Stimulated activated CD8-positive, alpha-beta memory T cell treated with anti-CD3 and anti-CD28 coated beads, Interleukin-15, amount 100 ng/mL, for 24 hours (primary cell): ENCODE data around the gene CYTH3.
"Not testable (repeated sequence)": the region's sequence is repeated elsewhere in the genome, so short reads cannot be mapped to it uniquely, and the experiment has no call there.

Source experiments
- DNase-seq: peaks from one replicate; pipeline ENCODE4 v3.0.0-alpha.2; 2020; ENCODE audit warnings: low read depth

The CYTH3 gene

DNA sequence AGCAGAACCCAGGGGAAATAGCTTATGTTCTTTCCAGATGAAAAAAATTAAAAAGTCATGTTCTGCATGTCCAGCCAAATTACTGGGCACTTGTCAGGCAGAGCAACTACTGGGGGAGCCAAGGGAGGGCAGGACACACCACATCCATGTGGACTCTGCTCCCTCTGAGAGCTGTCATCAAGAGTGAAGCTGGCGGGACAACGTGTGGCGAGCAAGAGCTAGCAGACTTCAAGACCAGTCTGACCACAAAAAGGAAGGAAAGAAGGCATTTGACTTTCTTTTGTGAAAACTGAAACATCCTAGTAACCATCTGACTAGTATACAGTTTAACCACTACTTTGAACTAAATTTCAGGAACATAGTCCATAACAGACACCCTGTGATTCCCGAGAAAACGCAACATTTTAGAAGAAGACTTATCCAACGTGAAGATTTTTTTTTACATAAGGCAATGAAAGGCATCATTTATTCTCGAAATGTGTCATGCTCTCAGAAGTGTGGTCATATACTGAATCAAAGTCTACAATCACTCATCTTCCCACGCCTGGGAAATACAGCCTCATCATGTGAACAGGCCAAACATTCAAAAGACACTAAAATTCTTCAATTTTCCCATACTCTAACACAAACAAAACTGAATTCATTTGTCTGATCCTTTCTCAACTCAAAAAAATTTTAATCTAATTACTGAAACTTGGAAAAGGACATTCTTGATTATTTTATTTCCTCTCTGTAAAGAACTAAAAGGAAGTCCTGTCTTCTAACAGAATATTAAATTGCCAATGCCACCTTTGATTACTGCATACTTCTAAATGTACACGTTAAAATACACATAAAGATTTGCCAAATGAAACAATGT is 15.5 kb downstream of the CYTH3 start:
- no peak for DNase-seq

DNA sequence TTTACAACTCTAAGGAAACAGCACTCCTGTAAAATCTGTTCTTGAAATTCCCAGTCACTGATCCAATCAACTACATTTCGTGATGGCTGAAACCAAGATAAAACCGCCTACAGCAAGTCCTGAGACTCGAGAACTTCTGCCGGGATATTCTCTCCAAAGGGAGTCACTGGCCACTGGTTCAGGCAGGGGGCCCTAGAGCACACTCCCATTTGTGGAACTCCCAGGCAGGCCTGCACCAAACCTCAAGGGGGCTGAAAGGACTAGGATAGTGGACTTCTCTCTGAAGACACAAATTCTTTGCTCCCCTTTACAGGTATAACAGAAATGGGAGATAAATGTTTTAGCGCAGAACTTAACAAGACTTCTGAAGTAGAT is 16.3 kb downstream of the CYTH3 start:
- no peak for DNase-seq

DNA sequence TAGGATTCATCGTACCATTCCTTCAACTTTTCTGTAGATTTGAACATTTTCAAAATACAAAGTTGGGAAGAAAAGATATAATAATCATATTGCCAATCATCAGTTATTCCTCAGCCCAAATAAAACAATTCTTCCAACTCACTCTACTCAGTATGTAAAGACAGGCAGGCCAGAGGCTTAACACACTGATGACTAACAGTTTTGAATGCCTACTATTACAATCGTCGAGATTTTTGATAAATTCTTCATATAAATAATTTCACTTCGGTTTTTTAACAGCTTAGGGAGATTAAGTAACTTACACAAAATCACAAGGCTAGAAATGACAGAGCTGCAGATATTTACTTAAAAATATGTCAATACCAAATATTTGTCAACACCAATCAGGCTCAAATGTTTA is 17.6 kb downstream of the CYTH3 start:
- DNase-seq, result no peak

DNA sequence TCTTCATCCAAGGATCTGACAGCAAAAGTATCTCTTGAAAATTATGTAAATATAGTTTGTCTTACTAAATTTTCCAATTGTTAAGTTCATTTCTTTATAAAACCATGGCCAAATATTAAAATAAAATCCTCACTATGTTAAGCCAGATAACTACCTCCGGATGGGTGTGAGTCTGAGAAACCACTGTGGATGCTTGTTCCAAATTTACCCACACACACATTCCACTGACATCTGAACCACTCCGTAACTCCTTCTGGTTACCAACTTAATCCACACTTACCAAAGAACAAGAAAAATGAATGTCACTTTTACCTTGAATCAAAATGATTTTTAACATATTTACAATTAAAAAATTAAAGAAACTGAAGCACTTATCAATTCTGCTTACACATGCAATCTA is 19.7 kb downstream of the CYTH3 start:
- DNase-seq, result no peak

DNA sequence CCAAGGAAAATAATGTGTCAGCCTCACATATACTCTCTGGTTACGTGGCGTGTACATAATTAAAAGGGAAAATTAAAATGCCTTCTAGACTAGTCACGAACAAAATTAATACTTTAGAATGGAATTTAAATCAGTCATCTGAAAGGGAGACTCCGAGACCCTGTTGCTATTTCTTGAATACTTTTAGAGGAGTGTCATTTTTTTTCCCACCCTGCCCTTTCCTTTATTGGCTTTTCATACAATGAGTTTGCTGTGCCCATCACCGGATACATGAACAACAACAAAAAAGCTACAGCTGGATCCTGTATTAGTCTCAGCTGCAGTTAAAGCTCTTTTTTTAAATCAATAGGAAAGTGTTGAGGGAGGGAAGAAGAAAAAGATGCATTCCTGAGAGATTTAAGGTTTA is 20.1 kb downstream of the CYTH3 start:
- DNase-seq, result no peak

DNA sequence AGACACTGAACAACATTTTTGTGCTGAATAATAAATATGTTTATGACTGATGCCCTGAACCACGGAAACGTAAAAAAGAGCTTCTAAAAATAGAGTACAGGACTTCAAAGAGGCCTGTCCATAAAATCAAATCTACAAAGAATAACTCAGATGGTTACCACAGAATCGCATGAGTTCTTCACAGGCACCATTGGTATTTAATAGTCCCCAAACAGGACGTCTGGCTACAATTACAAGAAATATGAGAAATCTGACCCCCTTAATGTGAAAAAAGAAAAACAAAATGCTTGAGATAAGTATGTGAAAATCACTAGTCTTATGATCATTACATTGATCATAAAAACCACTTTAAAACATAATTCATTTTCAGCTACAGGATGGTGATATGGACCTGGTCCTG is 20.8 kb downstream of the CYTH3 start:
- no peak for DNase-seq

DNA sequence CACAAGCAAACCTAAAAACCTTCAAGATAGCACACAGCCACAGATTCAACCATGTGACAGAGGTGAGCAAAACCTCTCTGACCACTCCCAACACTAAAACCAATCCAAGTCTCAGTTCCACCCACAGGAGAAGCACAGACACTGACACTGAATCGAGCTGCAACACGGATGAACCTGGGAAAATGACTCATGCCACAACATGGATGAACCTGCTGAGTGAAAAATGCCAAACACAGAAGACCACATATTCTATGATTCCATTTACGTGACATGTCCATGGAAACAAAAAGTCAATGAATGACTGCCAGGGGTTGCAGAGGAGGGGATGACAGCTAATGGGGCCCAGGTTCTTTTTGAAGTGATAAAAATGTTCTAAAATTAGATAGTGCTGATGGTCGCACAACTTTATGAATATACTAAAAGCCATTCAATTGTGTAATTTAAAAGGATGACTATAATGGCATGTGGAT is 22.0 kb downstream of the CYTH3 start:
- DNase-seq, result no peak

DNA sequence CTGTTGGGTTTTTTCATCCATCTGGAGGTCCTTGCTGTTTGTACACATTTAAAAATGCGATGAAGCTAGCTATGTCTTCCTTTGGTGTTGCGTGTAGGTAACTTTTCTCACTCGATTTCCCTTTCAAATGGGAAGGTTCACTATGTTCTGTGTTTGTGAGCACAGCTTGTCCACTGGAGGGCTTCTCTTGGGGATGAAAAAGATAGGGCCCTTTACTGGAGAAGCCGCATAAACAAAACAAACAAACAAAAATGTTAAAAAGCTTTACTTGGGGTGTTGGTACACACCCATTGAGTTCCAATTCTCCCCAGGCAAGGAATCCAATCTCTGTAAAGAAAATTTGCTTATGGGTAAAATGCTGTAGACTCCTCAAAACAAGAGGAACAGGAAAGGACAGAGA is 23.4 kb downstream of the CYTH3 start:
- DNase-seq, result no peak

DNA sequence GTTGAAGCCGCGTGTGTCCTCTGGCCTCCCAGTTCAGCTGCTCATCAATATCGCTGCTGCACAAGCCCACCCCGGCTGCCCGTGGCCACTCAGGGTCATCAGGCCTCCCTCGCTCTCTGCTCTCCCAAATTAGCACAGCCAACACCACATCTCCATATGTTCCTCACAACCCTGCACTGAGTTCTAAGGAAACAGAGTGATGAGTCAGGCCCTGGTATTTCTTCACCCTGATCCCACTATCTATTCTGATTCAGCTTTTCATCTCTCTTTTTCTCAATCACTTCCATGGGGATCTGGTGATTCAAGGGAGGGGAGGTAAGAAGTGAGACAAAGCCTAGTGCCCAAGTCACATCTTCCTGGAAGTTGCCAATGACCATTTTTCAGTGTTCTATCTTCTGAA is 23.8 kb downstream of the CYTH3 start:
- DNase-seq, result no peak

DNA sequence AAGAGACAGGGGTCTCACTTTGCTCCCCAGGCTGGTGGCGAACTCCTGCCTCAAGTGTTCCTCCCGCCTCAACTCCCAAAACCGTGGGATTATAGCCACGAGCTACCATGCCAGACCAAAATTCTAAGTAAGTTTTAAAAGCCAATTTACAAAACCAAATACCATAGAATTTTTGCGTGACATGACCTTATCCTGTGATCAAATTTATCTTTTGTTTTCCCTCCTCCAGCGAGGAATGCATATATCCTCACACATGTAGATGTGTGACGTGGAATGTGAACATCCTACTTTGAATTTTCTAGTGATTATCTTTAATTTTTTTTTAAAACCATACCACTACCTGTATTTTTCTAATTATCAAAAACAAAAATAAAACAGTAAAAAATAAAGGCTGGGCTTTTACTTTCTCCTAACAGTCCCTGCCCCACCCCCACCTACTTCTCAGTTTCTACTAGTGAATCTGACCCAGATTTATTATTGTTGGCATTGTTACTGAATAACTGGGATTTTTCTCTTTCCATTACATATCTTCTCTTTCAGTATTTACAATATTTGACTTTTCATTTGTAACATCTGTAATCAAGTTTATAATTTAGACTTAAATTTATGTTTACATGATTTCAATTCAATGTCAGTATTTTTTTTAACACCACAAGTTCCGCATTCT is 26.0 kb downstream of the CYTH3 start:
- no peak for DNase-seq

DNA sequence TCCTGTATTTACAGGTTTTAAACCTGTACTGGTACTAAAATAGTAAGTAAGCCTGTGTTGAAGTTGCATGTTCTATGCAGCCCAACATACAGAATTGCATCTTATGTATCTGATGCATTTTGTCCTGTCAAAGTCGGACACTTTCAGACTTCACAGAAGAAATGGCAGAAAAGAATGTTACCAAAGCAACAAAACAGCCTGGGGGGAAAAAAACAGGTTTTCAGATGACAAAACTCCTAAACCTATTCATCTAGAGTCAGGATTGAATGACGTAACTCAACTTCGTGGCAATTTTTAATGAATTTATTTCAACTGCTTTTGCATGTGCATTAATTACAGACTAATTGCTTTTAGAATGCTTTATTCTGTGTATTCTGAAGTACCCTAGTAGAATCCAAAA is 28.4 kb downstream of the CYTH3 start:
- no peak for DNase-seq

DNA sequence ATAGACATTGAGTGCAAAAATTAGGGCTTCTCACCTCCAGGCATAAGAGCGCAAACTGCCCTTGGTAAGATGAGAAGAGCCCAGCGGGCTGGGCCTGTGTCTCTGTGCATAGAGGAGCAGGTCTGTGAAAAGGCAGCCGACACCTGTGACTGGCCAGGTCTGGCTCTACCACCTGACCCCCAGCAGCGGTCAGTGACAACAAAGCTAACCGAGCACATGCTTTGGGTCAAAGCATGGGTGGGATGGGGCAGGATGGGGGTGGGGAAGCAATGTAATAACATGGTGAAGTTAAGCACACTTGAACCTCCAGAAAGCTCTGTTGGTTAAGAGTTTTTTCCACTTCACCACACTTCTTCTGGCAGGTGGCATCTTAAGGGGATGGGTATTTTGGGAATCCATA is 29.3 kb downstream of the CYTH3 start:
- no peak for DNase-seq

DNA sequence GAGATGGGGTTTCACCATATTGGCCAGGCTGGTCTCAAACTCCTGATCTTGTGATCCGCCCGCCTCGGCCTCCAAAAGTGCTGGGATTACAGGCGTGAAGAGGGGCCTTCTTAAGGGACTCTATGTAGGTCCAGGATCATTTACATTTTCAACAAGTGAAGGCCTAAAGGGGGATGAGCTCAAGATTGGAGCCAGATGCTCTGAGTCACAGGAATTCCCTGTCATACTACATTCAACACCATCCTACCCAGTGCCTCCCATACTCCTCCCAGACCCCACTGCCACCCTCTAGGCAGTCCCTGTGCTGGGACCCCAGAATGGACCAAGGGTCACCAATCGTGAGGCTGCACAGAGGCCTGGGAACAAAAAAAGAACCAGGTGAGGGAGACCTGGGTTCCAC is 29.9 kb downstream of the CYTH3 start:
- DNase-seq, result no peak

DNA sequence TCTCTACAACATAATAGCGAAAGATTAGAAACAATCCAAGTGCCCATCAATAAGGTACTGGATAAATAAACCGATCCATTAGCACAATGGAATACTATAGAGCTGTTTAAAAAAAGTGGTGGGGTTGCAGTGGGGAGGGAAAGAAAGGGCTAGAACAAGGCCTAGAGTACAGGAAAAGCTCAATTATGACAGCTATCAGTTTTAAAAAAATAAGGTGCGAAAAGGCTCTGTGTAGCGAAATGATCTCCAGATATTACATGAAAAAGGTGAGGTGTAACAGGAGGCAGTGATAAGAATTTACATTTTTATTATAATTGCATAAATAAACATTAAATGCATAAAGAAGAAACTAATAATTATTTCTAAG is 30.8 kb downstream of the CYTH3 start:
- DNase-seq, result no peak

DNA sequence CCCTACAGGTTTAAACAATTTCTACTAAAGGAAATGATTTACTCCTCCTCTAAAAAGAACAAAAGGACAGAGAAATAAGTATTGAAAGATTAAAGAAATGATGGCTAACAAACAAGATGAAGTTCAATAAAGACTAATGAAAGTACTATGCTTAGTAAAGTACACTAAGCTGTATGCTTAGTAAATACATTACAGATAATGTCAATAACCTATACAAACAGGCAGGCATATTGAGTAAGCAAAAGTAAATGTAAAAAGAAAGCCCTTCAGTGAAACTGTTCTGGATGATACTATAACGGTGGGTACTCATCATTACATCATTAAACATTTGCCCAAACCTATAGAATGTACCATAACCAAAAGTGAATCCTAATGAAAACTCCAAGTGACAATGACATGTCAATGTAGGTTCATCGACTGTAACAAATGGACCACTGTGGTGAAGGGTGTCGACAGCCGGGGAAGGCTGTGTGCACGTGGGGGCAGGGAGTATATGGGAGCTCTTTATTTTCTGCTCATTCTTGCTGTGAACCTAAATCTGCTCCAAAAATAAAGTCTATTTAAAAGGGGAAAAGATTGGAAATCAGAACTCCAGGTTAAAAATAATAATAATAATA is 34.0 kb downstream of the CYTH3 start:
- no peak for DNase-seq

DNA sequence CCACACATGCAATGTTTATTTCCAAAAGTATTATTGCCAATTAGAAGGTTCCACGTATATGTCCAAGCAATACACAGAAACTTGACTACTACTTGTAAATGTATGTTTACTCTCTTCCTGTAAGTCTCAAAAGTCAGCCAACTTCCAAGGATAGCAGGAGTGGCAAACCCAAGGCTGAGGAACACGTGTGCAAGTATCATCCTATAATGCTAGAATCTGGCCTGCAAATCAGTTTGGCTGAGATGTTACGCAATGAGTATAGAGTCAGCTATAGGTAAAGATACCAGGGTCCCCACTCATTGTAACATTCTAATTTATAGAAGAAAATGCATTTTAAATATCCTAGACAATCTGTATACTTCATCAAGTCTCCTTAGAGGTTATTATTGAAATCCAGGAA is 34.7 kb downstream of the CYTH3 start:
- no peak for DNase-seq

DNA sequence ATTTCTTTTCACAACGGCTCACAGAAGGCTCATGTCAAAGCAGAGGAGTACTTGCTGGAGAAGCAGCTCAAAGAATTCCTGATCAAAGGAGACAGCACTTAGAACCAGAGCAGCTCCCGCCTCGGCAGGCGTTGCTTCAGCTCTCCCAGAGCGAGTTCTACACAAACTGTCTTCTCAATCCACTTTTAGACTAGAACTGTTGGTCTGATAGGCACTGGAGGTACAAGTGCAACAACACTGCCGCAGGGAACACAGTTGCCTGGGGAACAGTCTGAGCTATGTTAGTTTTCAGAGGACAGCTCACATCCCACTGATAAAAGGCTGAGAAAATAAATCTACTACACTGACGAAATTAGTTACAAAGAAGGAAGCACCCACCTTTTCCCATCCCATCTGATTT is 35.4 kb downstream of the CYTH3 start:
- no peak for DNase-seq

DNA sequence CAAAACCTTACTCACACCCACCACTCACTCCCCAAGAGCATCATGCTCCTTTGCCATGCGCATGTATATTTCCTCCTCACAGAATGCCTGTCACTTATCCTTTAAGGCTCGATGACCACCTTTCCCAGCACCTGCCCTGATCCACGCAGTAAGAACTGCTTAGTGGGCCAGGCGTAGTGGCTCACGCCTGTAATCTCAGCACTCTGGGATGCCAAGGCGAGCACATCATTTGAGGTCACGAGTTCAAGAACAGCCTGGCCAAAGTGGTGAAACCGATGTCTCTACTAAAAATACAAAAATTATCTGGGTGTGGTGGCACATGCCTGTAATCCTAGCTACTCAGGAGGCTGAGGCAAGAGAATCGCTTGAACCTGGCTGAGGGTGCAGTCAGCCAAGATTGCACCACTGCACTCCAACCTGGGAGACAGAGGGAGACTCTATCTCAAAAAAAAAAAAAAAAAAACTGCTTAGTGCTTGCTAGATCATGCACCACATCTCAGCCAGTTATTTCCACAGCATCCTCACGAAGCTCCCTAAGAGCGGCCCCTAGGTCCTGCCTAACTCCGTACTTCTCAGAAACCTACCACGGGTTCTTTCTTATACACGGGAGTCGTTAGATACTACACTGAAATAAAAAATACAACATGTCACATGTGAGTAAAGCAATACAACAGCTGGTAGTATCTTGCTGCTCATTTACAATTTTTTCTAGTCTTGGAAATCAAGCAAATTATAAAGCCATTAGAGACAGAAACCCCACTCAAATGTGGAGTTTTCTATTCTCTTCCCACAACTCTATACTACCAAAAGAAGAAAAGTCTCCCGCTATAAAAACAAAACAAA is 37.2 kb downstream of the CYTH3 start:
- DNase-seq, result no peak

DNA sequence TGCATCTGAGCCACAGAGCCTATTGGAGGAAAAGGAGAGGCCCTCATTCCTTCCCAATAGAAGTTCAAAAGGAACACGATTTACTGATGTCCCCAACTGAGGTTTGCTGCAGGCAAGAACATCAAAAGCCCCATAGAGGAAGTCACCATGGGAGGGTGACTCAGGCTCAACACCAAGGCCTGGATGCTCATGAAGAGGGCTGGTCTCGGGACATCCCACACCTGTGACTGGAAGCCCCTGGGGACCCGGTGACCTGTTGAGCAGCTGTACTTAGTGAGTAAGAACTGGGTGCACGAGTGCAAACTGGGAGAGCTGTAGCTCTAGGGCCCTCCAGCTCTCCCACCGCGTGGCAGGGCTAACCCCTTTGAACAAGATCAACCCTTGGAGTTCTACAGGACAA is 38.0 kb downstream of the CYTH3 start:
- no peak for DNase-seq

DNA sequence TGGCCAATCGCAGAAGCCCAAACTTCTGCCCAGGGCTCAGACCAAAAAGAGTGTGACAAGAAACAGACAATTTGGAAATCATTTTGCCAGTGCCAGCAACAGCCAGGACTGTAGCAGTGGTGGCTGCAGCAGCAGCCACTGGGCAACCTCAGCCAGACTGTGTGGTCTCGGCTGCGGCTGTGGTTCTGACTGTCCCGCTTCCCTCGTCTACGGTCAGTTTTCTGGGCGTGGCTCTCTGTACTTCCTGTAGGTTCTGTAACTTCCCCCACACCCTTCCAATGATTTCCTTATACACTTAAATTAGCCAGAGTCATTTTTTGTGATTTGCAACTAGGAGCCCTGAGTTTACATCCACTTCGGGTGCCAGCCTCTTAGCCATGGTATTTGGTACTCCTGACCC is 39.9 kb downstream of the CYTH3 start:
- DNase-seq, result no peak

DNA sequence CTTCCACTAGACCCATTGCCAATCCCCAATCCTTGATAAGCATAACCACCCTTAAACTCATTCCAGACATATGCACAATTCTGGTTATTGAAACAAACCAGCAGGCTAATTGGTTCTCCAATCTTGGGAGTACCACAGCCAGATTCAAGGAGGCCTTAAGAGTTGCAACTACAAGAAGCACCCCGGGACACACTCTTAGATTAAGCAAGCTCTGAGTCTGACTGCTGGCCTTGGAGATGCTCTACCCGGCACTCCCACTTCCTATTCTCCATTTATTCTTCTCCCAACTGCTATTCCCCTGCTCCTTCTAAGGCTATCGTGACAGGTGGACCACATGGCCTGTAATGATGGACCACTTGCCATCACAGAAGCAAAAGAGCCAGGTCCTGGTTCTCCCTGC is 40.3 kb downstream of the CYTH3 start:
- DNase-seq, result no peak

DNA sequence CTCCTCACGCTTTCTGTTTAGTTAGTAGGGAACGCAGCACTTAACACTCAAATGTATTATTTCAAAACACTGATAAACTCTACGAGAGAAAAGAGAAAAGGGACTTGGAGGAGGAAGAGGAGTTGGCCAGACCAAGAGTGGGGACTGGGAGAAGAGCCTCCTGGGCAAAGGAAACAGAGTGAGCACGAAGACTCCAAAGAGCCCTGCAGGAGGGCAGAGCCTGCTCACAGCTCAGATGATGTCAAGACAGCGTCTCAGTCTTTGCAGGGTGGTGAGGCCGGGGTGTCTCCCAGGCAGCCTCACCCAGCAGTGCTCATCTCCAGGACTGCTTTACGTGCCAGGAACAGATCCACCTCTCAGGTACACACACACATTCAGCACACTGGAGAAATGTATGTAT is 41.2 kb downstream of the CYTH3 start:
- no peak for DNase-seq

DNA sequence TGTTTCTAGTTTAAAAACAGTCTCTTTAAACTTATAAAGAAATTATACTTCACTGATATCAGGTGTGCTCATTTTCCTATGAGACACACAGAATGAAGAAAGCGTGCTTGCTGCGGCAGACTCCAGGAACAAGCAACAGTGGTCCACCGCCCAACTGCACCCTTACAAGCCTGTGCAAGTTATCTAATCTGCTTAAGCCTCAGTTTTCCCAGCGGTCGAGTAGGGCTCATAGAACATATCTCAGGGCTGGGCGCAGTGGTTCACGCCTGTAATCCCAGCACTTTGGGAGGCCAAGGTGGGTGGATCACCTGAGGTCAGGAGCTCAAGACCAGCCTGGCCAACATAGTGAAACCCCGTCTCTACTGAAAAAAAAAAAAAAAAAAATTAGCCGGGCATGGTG is 43.1 kb downstream of the CYTH3 start:
- DNase-seq, result not testable (repeated sequence)
